ENCODE measurements around the gene TPSAB1.

GRCh38 chr16:1272453-1273198, 32.1 kb downstream of the TPSAB1 start:
- TF ChIP-seq CTCF (IDR thresholded peaks at IDR 0.05) (no peak), POLR2A (IDR thresholded peaks at IDR 0.05) (no peak), EP300 (IDR thresholded peaks at IDR 0.05) (no peak), POLR2AphosphoS5 (IDR thresholded peaks at IDR 0.05) (no peak)
